Activated CD4-positive, alpha-beta memory T cell treated with anti-CD3 and anti-CD28 coated beads, Interleukin-2, amount 10 ng/mL, durations not matched to agents 7 days and 5 days (primary cell): ENCODE measurements around the gene SDHC. TPM values are rescaled to one million over a fixed set of nuclear protein-coding genes. Genes with fewer than 3 reads are reported as not detected.
"Not testable (repeated sequence)": the region's sequence is repeated elsewhere in the genome, so short reads cannot be mapped to it uniquely, and the experiment has no call there.

Experiments
- CTCF ChIA-PET: fragments of 350-600 bp; sonication (Branson Sonifier 250); formaldehyde crosslinking; loops from one replicate; lab custom pipeline; 2021; ENCODE audit warnings: antibody characterized with exemption, inconsistent platforms; lab: Charles Lee
- POLR2A ChIA-PET: fragments of 350-600 bp; sonication (Branson Sonifier 250); formaldehyde crosslinking; loops from one replicate; lab custom pipeline; 2021; ENCODE audit warnings: antibody characterized with exemption; lab: Charles Lee
- DNase-seq: peaks from one replicate; pipeline ENCODE4 v3.0.0-alpha.2; 2020
- H3K27ac Mint-ChIP-seq: one replicate; pipeline ENCODE4 v1.8.0; 2021; ENCODE audit warnings: mild to moderate bottlenecking, mixed read lengths
- H3K27me3 Mint-ChIP-seq: one replicate; pipeline ENCODE4 v1.8.0; 2021; ENCODE audit warnings: mixed read lengths
- H3K36me3 Mint-ChIP-seq: one replicate; pipeline ENCODE4 v1.8.0; 2021; ENCODE audit warnings: low read depth, mixed read lengths
- H3K4me1 Mint-ChIP-seq: one replicate; pipeline ENCODE4 v1.8.0; 2021; ENCODE audit warnings: mixed read lengths
- H3K4me3 Mint-ChIP-seq: one replicate; pipeline ENCODE4 v1.8.0; 2021; ENCODE audit warnings: mild to moderate bottlenecking, mixed read lengths
- H3K9me3 Mint-ChIP-seq: one replicate; pipeline ENCODE4 v1.8.0; 2021; ENCODE audit warnings: mixed read lengths
- total RNA-seq, 2 experiments: library from RNA; stranded (reverse); gene quantifications; one replicate each; pipeline ENCODE4 v1.2.3, GENCODE V29; 2021

The SDHC gene
- total RNA-seq, 2 experiments from 2014 or later: 172 to 173 TPM

DNA sequence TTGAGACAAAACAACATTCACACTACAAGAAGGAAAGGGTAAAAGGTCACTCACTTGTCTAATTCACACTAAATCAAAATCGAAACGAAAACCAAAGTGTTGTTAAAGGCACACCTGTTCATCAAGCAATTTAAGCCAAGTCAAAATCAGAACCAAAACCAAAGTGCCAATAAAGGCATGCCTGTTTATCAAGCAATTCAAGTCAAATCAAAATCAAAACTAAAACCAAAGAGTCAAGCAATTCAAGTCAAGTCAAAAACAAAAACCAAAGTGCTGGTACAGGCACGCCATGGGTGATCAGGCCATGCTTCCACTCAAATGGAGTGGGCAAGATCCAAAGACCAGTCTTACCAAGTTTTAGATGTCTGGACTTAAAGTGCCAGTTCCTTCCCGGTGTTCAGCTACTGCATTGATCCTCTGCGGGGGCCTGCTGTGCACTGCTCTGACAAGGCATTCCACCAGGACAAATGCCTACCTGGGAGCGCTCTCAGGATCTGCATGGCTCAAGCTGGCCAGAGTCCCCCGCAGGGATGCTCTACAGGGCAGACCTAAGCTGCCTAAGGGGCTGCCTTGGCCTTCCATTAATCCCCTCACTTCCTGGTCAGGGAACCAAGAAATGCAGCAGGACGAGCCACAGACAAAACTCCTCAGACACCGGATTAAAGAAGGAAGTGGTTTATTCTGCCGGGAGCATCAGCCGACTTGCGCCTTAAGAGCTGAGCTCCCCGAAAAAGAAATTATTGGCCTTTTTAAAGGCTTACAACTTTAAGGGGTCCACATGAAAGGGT is 95.9 kb downstream of the SDHC start:
- not testable (repeated sequence) for H3K9me3 Mint-ChIP-seq, H3K36me3 Mint-ChIP-seq, H3K27me3 Mint-ChIP-seq
- peak overlapping the region; percentile 71 for H3K4me3 Mint-ChIP-seq
- DNase-seq: peak; percentile 39
- CTCF ChIA-PET: interaction anchor here (1.3 kb wide), 1 partner anchor 10 kb away, joined by 9 read pairs; no protein-coding TSS in a partner anchor
- H3K4me1 Mint-ChIP-seq: peaks cover 25% of the 10 kb centered on the region
- POLR2A ChIA-PET: interaction anchor here (1.3 to 1.6 kb wide), 2 partner anchors 10 to 28 kb away, joined by 3 to 6 read pairs; no protein-coding TSS in a partner anchor
- peak overlapping the region; percentile 85 for H3K27ac Mint-ChIP-seq

DNA sequence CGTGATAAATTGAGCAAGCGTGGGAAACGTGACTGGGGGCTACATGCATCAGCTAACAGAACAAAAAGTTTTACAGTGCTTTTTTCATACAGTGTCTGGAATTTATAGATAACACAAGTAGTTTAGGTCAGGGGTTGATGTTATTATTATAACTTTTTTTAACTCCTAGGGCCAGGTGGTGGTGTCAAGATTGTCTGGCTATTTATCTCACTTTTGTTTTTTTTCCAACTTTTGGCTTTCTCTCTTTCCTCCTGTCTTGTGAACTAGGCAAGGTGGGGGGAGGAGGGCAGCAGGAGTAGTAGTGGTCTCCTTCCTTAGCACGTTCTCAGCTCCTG is 96.4 kb downstream of the SDHC start:
- H3K36me3 Mint-ChIP-seq, DNase-seq, H3K9me3 Mint-ChIP-seq, H3K4me3 Mint-ChIP-seq, H3K27me3 Mint-ChIP-seq: not testable (repeated sequence)
- CTCF ChIA-PET: interaction anchor here (1.3 kb wide), 1 partner anchor 10 kb away, joined by 9 read pairs; no protein-coding TSS in a partner anchor
- H3K4me1 Mint-ChIP-seq: peaks cover 25% of the 10 kb centered on the region
- H3K27ac Mint-ChIP-seq: peak overlapping the region; percentile 85
- POLR2A ChIA-PET: interaction anchor here (1.3 to 1.6 kb wide), 2 partner anchors 11 to 27 kb away, joined by 3 to 6 read pairs; no protein-coding TSS in a partner anchor

Other genes with a start within 250 kb of the SDHC start
- gene ARHGAP30, start 244.5 kb upstream of the SDHC start, total RNA-seq: 100 to 1,000 TPM; 331 to 339 TPM
- gene NECTIN4, start 224.8 kb upstream of the SDHC start, total RNA-seq: not detected
- 1 to 10 TPM; 1.2 TPM for gene KLHDC9, start 216.0 kb upstream of the SDHC start, total RNA-seq
- gene PFDN2, start 196.3 kb upstream of the SDHC start, total RNA-seq: 10 to 100 TPM; 76.6 to 78.8 TPM
- gene NIT1, start 196.3 kb upstream of the SDHC start, total RNA-seq: 10 to 100 TPM; 50.8 to 51.5 TPM
- 10 to 100 TPM; 38.2 to 40.0 TPM for gene DEDD, start 181.7 kb upstream of the SDHC start, total RNA-seq
- gene UFC1, start 160.4 kb upstream of the SDHC start, total RNA-seq: 100 to 1,000 TPM; 103 to 113 TPM
- gene USP21, start 154.9 kb upstream of the SDHC start, total RNA-seq: 10 to 100 TPM; 32.5 to 34.8 TPM
- 10 to 100 TPM; 32.9 to 33.2 TPM for gene PPOX, start 148.0 kb upstream of the SDHC start, total RNA-seq
- gene B4GALT3, start 136.9 kb upstream of the SDHC start, total RNA-seq: 10 to 100 TPM; 55.0 to 56.7 TPM
- gene ADAMTS4, start 115.3 kb upstream of the SDHC start, total RNA-seq: 1 to 10 TPM in 1 of 2 experiments, under 1 TPM in 1; 0.83 to 1.2 TPM
- 10 to 100 TPM; 83.0 to 87.3 TPM for gene NDUFS2, start 112.0 kb upstream of the SDHC start, total RNA-seq
- gene FCER1G, start 99.1 kb upstream of the SDHC start, total RNA-seq: 1 to 10 TPM; 1.1 to 1.3 TPM
- not detected for gene APOA2, start 90.8 kb upstream of the SDHC start, total RNA-seq
- 10 to 100 TPM; 17.4 to 18.1 TPM for gene TOMM40L, start 88.3 kb upstream of the SDHC start, total RNA-seq
- gene NR1I3, start 76.2 kb upstream of the SDHC start, total RNA-seq: not detected
- under 1 TPM in 1 of 2 experiments, not detected in 1; 0.28 TPM for gene PCP4L1, start 55.6 kb upstream of the SDHC start, total RNA-seq
- gene MPZ, start 4.4 kb upstream of the SDHC start, total RNA-seq: 1 to 10 TPM; 5.9 to 8.1 TPM
- not detected for gene CFAP126, start 53.5 kb downstream of the SDHC start, total RNA-seq
- gene FCGR2A, start 191.1 kb downstream of the SDHC start, total RNA-seq: under 1 TPM in 1 of 2 experiments, not detected in 1; 0.30 TPM
- 1 to 10 TPM in 1 of 2 experiments, under 1 TPM in 1; 0.91 to 1.2 TPM for gene HSPA6, start 210.2 kb downstream of the SDHC start, total RNA-seq
- under 1 TPM; 0.18 to 0.53 TPM for gene FCGR3A, start 235.4 kb downstream of the SDHC start, total RNA-seq